H9 (cell line): Measurements from ENCODE around the gene UCP2. TPM values are rescaled to one million over a fixed set of nuclear protein-coding genes. Genes with fewer than 3 reads are reported as not detected.

Source experiments
- DNase-seq: peaks from one replicate; pipeline ENCODE4 v3.0.0-alpha.2; 2017
- H2AFZ ChIP-seq: one replicate; pipeline ENCODE4 v1.6.1; 2013; ENCODE audit warnings: mild to moderate bottlenecking, low read length, control low read depth, moderate library complexity
- H2AK5ac ChIP-seq: 2 replicates; pipeline ENCODE4 v1.6.1; 2013; ENCODE audit warnings: low read length, control low read depth, mixed read lengths; ENCODE audit not compliant: insufficient read length
- H2BK120ac ChIP-seq: one replicate; pipeline ENCODE4 v1.6.1; 2013; ENCODE audit warnings: low read depth, mild to moderate bottlenecking, low read length, control low read depth, inconsistent platforms; ENCODE audit not compliant: poor library complexity, severe bottlenecking
- H2BK12ac ChIP-seq: 2 replicates; pipeline ENCODE4 v1.6.1; 2013; ENCODE audit warnings: low read length, control low read depth, mixed read lengths, low read depth; ENCODE audit not compliant: insufficient read length
- H2BK15ac ChIP-seq: 2 replicates; pipeline ENCODE4 v1.6.1; 2013; ENCODE audit warnings: low read depth, low read length, control low read depth
- H2BK20ac ChIP-seq: one replicate; pipeline ENCODE4 v1.6.1; 2013; ENCODE audit warnings: low read depth, mild to moderate bottlenecking, low read length, control low read depth, inconsistent platforms; ENCODE audit not compliant: poor library complexity, severe bottlenecking
- H2BK5ac ChIP-seq: 2 replicates; pipeline ENCODE4 v1.6.1; 2013; ENCODE audit warnings: low read length, control low read depth, mixed read lengths; ENCODE audit not compliant: insufficient read length
- H3K14ac ChIP-seq: 2 replicates; pipeline ENCODE4 v1.6.1; 2013; ENCODE audit warnings: low read length, control low read depth; ENCODE audit not compliant: insufficient read depth
- H3K18ac ChIP-seq: 2 replicates; pipeline ENCODE4 v1.6.1; 2013; ENCODE audit warnings: low read depth, mild to moderate bottlenecking, mixed read lengths, low read length, control low read depth; ENCODE audit not compliant: insufficient read length
- H3K23ac ChIP-seq: 2 replicates; pipeline ENCODE4 v1.6.1; 2013; ENCODE audit warnings: low read length, control low read depth, mixed read lengths, low read depth; ENCODE audit not compliant: insufficient read length
- H3K23me2 ChIP-seq: 2 replicates; pipeline ENCODE4 v1.6.1; 2013; ENCODE audit warnings: low read depth, mild to moderate bottlenecking, mixed read lengths, low read length, control low read depth; ENCODE audit not compliant: insufficient read length, poor library complexity, severe bottlenecking
- H3K27ac ChIP-seq: 2 replicates; pipeline ENCODE4 v1.5.1; 2013; ENCODE audit warnings: low read length, control low read depth, mixed read lengths, low read depth; ENCODE audit not compliant: insufficient read length
- H3K27me3 ChIP-seq: 2 replicates; pipeline ENCODE4 v1.6.1; 2013; ENCODE audit warnings: low read length, control low read depth, inconsistent platforms; ENCODE audit not compliant: insufficient read depth
- H3K4ac ChIP-seq: 2 replicates; pipeline ENCODE4 v1.6.1; 2013; ENCODE audit warnings: low read depth, mild to moderate bottlenecking, control low read depth, inconsistent platforms, low read length, moderate library complexity
- H3K4me1 ChIP-seq: 2 replicates; pipeline ENCODE4 v1.6.1; 2013; ENCODE audit warnings: low read length, control low read depth, inconsistent platforms; ENCODE audit not compliant: insufficient read depth
- H3K4me2 ChIP-seq: 2 replicates; pipeline ENCODE4 v1.6.1; 2013; ENCODE audit warnings: low read length, control low read depth, mixed read lengths; ENCODE audit not compliant: insufficient read length, insufficient read depth
- H3K56ac ChIP-seq: 2 replicates; pipeline ENCODE4 v1.6.1; 2013; ENCODE audit warnings: low read depth, mild to moderate bottlenecking, mixed read lengths, low read length, control low read depth; ENCODE audit not compliant: insufficient read length
- H3K79me1 ChIP-seq: 2 replicates; pipeline ENCODE4 v1.6.1; 2013; ENCODE audit warnings: low read depth, mild to moderate bottlenecking, moderate library complexity, low read length, control low read depth, inconsistent platforms; ENCODE audit not compliant: insufficient read depth, poor library complexity, severe bottlenecking
- H3K79me2 ChIP-seq: 2 replicates; pipeline ENCODE4 v1.6.1; 2013; ENCODE audit warnings: low read length, control low read depth, inconsistent platforms; ENCODE audit not compliant: insufficient read depth
- H3K9ac ChIP-seq: 2 replicates; pipeline ENCODE4 v1.6.1; 2013; ENCODE audit warnings: low read length, control low read depth, mixed read lengths; ENCODE audit not compliant: insufficient read length; ENCODE audit errors: extremely low read depth
- H3K9me3 ChIP-seq: one replicate; pipeline ENCODE4 v1.6.1; 2013; ENCODE audit warnings: low read depth, low read length, inconsistent platforms; ENCODE audit not compliant: control insufficient read depth
- H3T11ph ChIP-seq: one replicate; pipeline ENCODE4 v1.6.1; 2013; ENCODE audit warnings: mild to moderate bottlenecking, low read length, control low read depth, inconsistent platforms
- H4K20me1 ChIP-seq: one replicate; pipeline ENCODE4 v1.6.1; 2013; ENCODE audit not compliant: control insufficient read depth, insufficient read length, insufficient read depth
- H4K5ac ChIP-seq: 2 replicates; pipeline ENCODE4 v1.6.1; 2013; ENCODE audit warnings: low read depth, mild to moderate bottlenecking, mixed read lengths, low read length, control low read depth; ENCODE audit not compliant: insufficient read length
- H4K8ac ChIP-seq: replicated peaks from 2 replicates; pipeline ENCODE4 v1.6.1; 2013; ENCODE audit warnings: low read length, control low read depth, mixed read lengths, low read depth; ENCODE audit not compliant: insufficient read length
- H4K91ac ChIP-seq: 2 replicates; pipeline ENCODE4 v1.6.1; 2013; ENCODE audit warnings: low read depth, mild to moderate bottlenecking, moderate library complexity, mixed read lengths, low read length, control low read depth; ENCODE audit not compliant: insufficient read length
- H3K27ac Mint-ChIP-seq, 3 experiments: 2 replicates in 2 of 3; 3 replicates in 1 of 3; pipeline ENCODE4 v1.8.0; 2020 to 2021; ENCODE audit warnings: mixed read lengths in 3 of 3, mild to moderate bottlenecking in 1 of 3, moderate library complexity in 1 of 3
- H3K27me3 Mint-ChIP-seq: 2 replicates; pipeline ENCODE4 v1.8.0; 2021; ENCODE audit warnings: low read depth, mild to moderate bottlenecking, moderate library complexity, mixed read lengths
- H3K36me3 Mint-ChIP-seq, 3 experiments: 2 replicates in 2 of 3; 3 replicates in 1 of 3; pipeline ENCODE4 v1.8.0; 2020 to 2021; ENCODE audit warnings: low read depth in 3 of 3, mixed read lengths in 3 of 3; ENCODE audit not compliant: insufficient read depth in 1 of 3
- H3K4me1 Mint-ChIP-seq, 2 experiments: 2 replicates each; pipeline ENCODE4 v1.8.0; 2020; ENCODE audit warnings: mixed read lengths in 2 of 2
- H3K4me3 Mint-ChIP-seq, 2 experiments: 2 replicates in 1 of 2; 3 replicates in 1 of 2; pipeline ENCODE4 v1.8.0; 2020 to 2021; ENCODE audit warnings: mild to moderate bottlenecking in 2 of 2, mixed read lengths in 2 of 2, moderate library complexity in 1 of 2
- H3K9me3 Mint-ChIP-seq, 2 experiments: 2 replicates in 1 of 2; 3 replicates in 1 of 2; pipeline ENCODE4 v1.8.0; 2020; ENCODE audit warnings: mild to moderate bottlenecking in 2 of 2, mixed read lengths in 2 of 2, moderate library complexity in 1 of 2
- WGBS: extraction: QIAGEN DNeasy Blood & Tissue Kit; methylation state at CpG from one replicate; pipeline ENCODE4 v1.1.7; 2013; ENCODE audit warnings: missing lambda C conversion rate, low lambda C conversion rate, mixed read lengths; ENCODE audit not compliant: insufficient read length; ENCODE audit errors: extremely low coverage; 5-methylcytosine and 5-hydroxymethylcytosine counted together
- total RNA-seq: library from RNA; stranded (reverse); gene quantifications from 2 replicates; pipeline ENCODE4 v1.2.1, GENCODE V29; 2021
- TF ChIP-seq, protein P1 (sequence below): fragments of 200-600 bp; sonication (generic); conservative IDR thresholded peaks from 3 replicates; pipeline ENCODE4 v1.8.0; 2021; ENCODE audit warnings: antibody characterized with exemption, mild to moderate bottlenecking

UCP2 gene
- total RNA-seq, 1 experiment from 2014 or later = 62.1 TPM

DNA sequence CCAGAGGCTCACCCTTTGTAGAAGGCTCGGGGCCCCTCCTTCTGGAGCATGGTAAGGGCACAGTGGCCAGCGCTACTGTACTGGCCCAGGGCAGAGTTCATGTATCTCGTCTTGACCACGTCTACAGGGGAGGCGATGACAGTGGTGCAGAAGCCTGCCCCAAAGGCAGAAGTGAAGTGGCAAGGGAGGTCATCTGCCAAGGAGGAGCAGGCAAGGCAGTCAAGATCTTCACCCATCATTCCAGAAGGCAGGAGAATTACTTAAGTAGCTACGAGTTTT lies 7.2 kb downstream of the UCP2 start:
- Histone ChIP-seq H2BK5ac (no peak overlapping the region), H3K4me1 (no peaks in the 10 kb centered on the region), H3K79me1 (no peaks in the 10 kb centered on the region), H3K23ac (no peak overlapping the region), H2BK12ac (no peak overlapping the region), H3K23me2 (no peaks in the 10 kb centered on the region), H3K4me2 (no peak overlapping the region), H3K18ac (no peak overlapping the region), H3K9me3 (no peaks in the 10 kb centered on the region), H3K9ac (no peak overlapping the region), H3K56ac (no peak overlapping the region), H3K79me2 (no peaks in the 10 kb centered on the region), H4K8ac (no peak overlapping the region), H2BK20ac (no peak overlapping the region), H2AK5ac (no peak overlapping the region), H2BK120ac (no peak overlapping the region), H3T11ph (no peak overlapping the region), H4K5ac (no peak overlapping the region), H2AFZ (no peak overlapping the region), H3K27me3 (no peaks in the 10 kb centered on the region), H3K27ac (no peak overlapping the region), H4K20me1 (no peaks in the 10 kb centered on the region), H4K91ac (no peak overlapping the region), H3K4ac (no peak overlapping the region), H3K14ac (no peak overlapping the region), H2BK15ac (no peak overlapping the region)
- TF ChIP-seq, protein P1, sequence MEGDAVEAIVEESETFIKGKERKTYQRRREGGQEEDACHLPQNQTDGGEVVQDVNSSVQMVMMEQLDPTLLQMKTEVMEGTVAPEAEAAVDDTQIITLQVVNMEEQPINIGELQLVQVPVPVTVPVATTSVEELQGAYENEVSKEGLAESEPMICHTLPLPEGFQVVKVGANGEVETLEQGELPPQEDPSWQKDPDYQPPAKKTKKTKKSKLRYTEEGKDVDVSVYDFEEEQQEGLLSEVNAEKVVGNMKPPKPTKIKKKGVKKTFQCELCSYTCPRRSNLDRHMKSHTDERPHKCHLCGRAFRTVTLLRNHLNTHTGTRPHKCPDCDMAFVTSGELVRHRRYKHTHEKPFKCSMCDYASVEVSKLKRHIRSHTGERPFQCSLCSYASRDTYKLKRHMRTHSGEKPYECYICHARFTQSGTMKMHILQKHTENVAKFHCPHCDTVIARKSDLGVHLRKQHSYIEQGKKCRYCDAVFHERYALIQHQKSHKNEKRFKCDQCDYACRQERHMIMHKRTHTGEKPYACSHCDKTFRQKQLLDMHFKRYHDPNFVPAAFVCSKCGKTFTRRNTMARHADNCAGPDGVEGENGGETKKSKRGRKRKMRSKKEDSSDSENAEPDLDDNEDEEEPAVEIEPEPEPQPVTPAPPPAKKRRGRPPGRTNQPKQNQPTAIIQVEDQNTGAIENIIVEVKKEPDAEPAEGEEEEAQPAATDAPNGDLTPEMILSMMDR = no peak
- H3K4me1 Mint-ChIP-seq = peaks cover 7 to 15% of the 10 kb centered on the region in 2 experiments
- no peak for DNase-seq
- no peak overlapping the region for H3K4me3 Mint-ChIP-seq
- peaks cover 47 to 66% (median 66%) of the 10 kb centered on the region in 3 experiments; a peak in 6 of 7 replicates for H3K36me3 Mint-ChIP-seq
- no peaks in the 10 kb centered on the region; the same call in 1 of the 2 replicates for H3K27me3 Mint-ChIP-seq
- no peaks in the 10 kb centered on the region for H3K9me3 Mint-ChIP-seq
- WGBS = no CpG with 5 or more reads among the region's 6 CpGs
- H3K27ac Mint-ChIP-seq = peak overlapping the region in 1 of 3 experiments; percentile 63; a peak in 1 of 7 replicates
